A673 (cell line): ENCODE results near the gene NELL1. TPM values are rescaled to one million over a fixed set of nuclear protein-coding genes. Genes with fewer than 3 reads are reported as not detected.

Experiments
- BruUV-seq: library from RNA; stranded (reverse); fragments of 400-500 nt; replicated peaks from 2 replicates; lab custom pipeline; 2021; lab: Mats Ljungman, UMichigan
- CTCF ChIA-PET: fragments of 300-600 bp; sonication (Branson Sonifier 250); formaldehyde crosslinking; loops from one replicate; lab custom pipeline; 2022; ENCODE audit warnings: antibody characterized with exemption; lab: Charles Lee
- POLR2A ChIA-PET: fragments of 300-600 bp; sonication (Branson Sonifier 250); formaldehyde crosslinking; loops from one replicate; lab custom pipeline; 2022; ENCODE audit warnings: antibody characterized with exemption; ENCODE audit not compliant: low non-redundant PET; lab: Charles Lee
- DNase-seq: peaks from one replicate; pipeline ENCODE4 v3.0.0-alpha.2; 2015; ENCODE audit warnings: low spot score
- H3K27ac ChIP-seq: fragments of 200-600 bp; sonication (generic); 2 replicates; pipeline ENCODE4 v1.5.1; 2016; ENCODE audit warnings: mixed run types, low read depth, mild to moderate bottlenecking, mixed read lengths, antibody characterized with exemption, low read length; ENCODE audit not compliant: poor library complexity, severe bottlenecking
- H3K27me3 ChIP-seq: fragments of 200-600 bp; sonication (generic); replicated peaks from 2 replicates; pipeline ENCODE4 v1.6.1; 2017; ENCODE audit warnings: mixed run types, low read depth, mild to moderate bottlenecking, mixed read lengths, antibody characterized with exemption, low read length; ENCODE audit not compliant: insufficient read depth, poor library complexity
- H3K36me3 ChIP-seq: fragments of 200-600 bp; sonication (generic); 2 replicates; pipeline ENCODE4 v1.6.1; 2016; ENCODE audit warnings: mixed run types, mild to moderate bottlenecking, mixed read lengths, antibody characterized with exemption, low read length; ENCODE audit not compliant: insufficient read depth, poor library complexity, severe bottlenecking
- H3K4me1 ChIP-seq: fragments of 200-600 bp; sonication (generic); 2 replicates; pipeline ENCODE4 v1.6.1; 2017; ENCODE audit warnings: mixed run types, mild to moderate bottlenecking, mixed read lengths, antibody characterized with exemption, low read length; ENCODE audit not compliant: insufficient read depth, poor library complexity, severe bottlenecking
- H3K4me3 ChIP-seq: fragments of 200-600 bp; sonication (generic); 2 replicates; pipeline ENCODE4 v1.5.1; 2016; ENCODE audit warnings: low read depth, mixed run types, mild to moderate bottlenecking, mixed read lengths, low read length; ENCODE audit not compliant: poor library complexity, severe bottlenecking
- H3K9me3 ChIP-seq: fragments of 200-600 bp; sonication (generic); 2 replicates; pipeline ENCODE4 v1.6.1; 2016; ENCODE audit warnings: mixed run types, low read depth, mild to moderate bottlenecking, mixed read lengths, antibody characterized with exemption, low read length; ENCODE audit not compliant: poor library complexity, severe bottlenecking
- EZH2 ChIP-seq: fragments of 200-600 bp; sonication (generic); IDR thresholded peaks from 2 replicates; pipeline ENCODE4 v1.6.1; 2017; ENCODE audit warnings: borderline replicate concordance, low read depth, mild to moderate bottlenecking, mixed read lengths, antibody characterized with exemption, low read length; ENCODE audit not compliant: poor library complexity, severe bottlenecking
- intact Hi-C: fragments of 100-400 bp; cut with micrococcal nuclease; formaldehyde crosslinking; loops from one replicate; pipeline ENCODE4 v1.10.0; 2022; ENCODE audit not compliant: unreplicated experiment
- total RNA-seq: library from RNA; stranded (reverse); gene quantifications from 2 replicates; pipeline ENCODE4 v1.2.3, GENCODE V29; 2021
- TF ChIP-seq, protein P1 (sequence below): fragments of 300-800, 200-600 bp; sonication (generic); conservative IDR thresholded peaks from 2 replicates; pipeline ENCODE4 v1.5.1; 2017; ENCODE audit warnings: low read depth, mild to moderate bottlenecking, antibody characterized with exemption, low read length, moderate library complexity, mixed read lengths

NELL1 gene
- total RNA-seq, 1 experiment from 2014 or later, result 0.32 TPM

DNA sequence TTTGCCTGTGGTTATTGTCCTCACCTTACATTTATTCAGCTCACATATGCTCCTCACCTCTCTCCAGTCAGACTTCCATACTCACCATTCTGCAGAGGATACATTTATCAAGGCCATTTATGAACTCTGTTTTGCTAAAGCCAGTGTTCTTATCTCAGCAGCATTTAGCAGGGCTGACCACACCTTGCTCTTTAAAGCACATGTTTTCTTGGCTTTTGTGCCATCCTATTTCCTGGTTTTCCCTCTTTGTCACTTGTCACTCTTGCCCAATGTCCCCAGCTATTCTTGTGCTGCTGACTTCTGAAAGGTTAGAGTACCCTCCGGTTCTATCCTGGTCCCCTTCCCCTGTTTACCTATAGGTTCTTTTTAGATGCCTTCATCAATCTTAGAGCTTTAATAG is 446.6 kb downstream of the NELL1 start:
- ChIA-PET POLR2A (no interaction called here), CTCF (no interaction called here)
- no peak overlapping the region for H3K4me3 ChIP-seq
- BruUV-seq, result no TSS peak
- intact Hi-C loops, result no loop called here
- no peaks in the 10 kb centered on the region for H3K36me3 ChIP-seq
- H3K9me3 ChIP-seq, result no peaks in the 10 kb centered on the region
- H3K4me1 ChIP-seq, result no peaks in the 10 kb centered on the region
- no peak overlapping the region for H3K27ac ChIP-seq
- TF ChIP-seq, protein P1, sequence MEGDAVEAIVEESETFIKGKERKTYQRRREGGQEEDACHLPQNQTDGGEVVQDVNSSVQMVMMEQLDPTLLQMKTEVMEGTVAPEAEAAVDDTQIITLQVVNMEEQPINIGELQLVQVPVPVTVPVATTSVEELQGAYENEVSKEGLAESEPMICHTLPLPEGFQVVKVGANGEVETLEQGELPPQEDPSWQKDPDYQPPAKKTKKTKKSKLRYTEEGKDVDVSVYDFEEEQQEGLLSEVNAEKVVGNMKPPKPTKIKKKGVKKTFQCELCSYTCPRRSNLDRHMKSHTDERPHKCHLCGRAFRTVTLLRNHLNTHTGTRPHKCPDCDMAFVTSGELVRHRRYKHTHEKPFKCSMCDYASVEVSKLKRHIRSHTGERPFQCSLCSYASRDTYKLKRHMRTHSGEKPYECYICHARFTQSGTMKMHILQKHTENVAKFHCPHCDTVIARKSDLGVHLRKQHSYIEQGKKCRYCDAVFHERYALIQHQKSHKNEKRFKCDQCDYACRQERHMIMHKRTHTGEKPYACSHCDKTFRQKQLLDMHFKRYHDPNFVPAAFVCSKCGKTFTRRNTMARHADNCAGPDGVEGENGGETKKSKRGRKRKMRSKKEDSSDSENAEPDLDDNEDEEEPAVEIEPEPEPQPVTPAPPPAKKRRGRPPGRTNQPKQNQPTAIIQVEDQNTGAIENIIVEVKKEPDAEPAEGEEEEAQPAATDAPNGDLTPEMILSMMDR, result no peak
- TF ChIP-seq EZH2, result no peak
- H3K27me3 ChIP-seq, result no peaks in the 10 kb centered on the region
- no peak for DNase-seq

GRCh38 chr11:21119411-21119810 is 450.0 kb downstream of the NELL1 start:
- intact Hi-C loops, result no loop called here
- no peaks in the 10 kb centered on the region for H3K36me3 ChIP-seq
- H3K4me1 ChIP-seq, result no peaks in the 10 kb centered on the region
- H3K9me3 ChIP-seq, result no peaks in the 10 kb centered on the region
- CTCF ChIA-PET, result no interaction called here
- TF ChIP-seq, protein P1, result no peak
- TF ChIP-seq EZH2, result no peak
- no peak overlapping the region for H3K4me3 ChIP-seq
- no peaks in the 10 kb centered on the region for H3K27me3 ChIP-seq
- POLR2A ChIA-PET, result no interaction called here
- no peak overlapping the region for H3K27ac ChIP-seq
- BruUV-seq, result no TSS peak
- peak; percentile 1 for DNase-seq

GRCh38 chr11:21121991-21122390 is 452.6 kb downstream of the NELL1 start:
- Histone ChIP-seq H3K36me3 (no peaks in the 10 kb centered on the region), H3K9me3 (no peaks in the 10 kb centered on the region), H3K27me3 (no peaks in the 10 kb centered on the region), H3K4me3 (no peak overlapping the region), H3K4me1 (no peaks in the 10 kb centered on the region), H3K27ac (no peak overlapping the region)
- TF ChIP-seq, protein P1, result no peak
- TF ChIP-seq EZH2, result no peak
- CTCF ChIA-PET, result no interaction called here
- intact Hi-C loops, result no loop called here
- DNase-seq, result no peak
- POLR2A ChIA-PET, result no interaction called here
- BruUV-seq, result no TSS peak
